Skeletal muscle satellite cell (primary cell): ENCODE data around the gene LRP1B.

Experiments
- H3K27me3 ChIP-seq: 2 replicates; pipeline ENCODE4 v1.7.0; 2013; ENCODE audit warnings: low read length; ENCODE audit not compliant: control insufficient read depth, insufficient read depth
- H3K36me3 ChIP-seq: 2 replicates; pipeline ENCODE4 v1.7.0; 2013; ENCODE audit warnings: mild to moderate bottlenecking, control low read depth, low read length; ENCODE audit not compliant: insufficient read depth
- H3K4me1 ChIP-seq: 2 replicates; pipeline ENCODE4 v1.7.0; 2013; ENCODE audit warnings: low read length; ENCODE audit not compliant: control insufficient read depth, insufficient read depth
- H3K4me2 ChIP-seq: 2 replicates; pipeline ENCODE4 v1.7.0; 2013; ENCODE audit warnings: mild to moderate bottlenecking, low read length
- H3K4me3 ChIP-seq: 2 replicates; pipeline ENCODE4 v1.7.0; 2013; ENCODE audit warnings: low read length
- H3K9ac ChIP-seq: 2 replicates; pipeline ENCODE4 v1.7.0; 2013; ENCODE audit warnings: mild to moderate bottlenecking, low read depth, low read length, moderate library complexity
- H3K9me3 ChIP-seq: replicated peaks from 2 replicates; pipeline ENCODE4 v1.7.0; 2013; ENCODE audit warnings: mild to moderate bottlenecking, control low read depth, low read length

LRP1B gene

DNA sequence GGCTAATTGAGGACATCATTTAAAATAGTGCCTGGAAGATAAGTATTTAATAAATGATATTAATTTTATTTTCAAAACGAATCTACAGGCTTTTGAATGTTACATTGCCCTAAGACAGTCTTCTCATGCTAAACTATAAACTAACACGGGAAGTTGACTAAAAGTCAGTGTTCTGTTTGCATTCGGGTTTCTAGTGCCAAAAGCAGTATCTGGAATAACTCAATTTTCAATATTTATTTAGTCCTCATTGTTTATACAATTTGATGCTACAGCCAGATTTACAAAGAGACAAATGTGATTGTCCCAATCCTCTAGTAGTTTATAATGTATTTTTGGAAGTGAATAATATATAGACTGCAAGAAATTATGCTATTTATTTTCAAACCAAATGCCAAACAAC lies 429.2 kb downstream of the LRP1B start:
- Histone ChIP-seq H3K4me1 (no peaks in the 10 kb centered on the region), H3K36me3 (no peaks in the 10 kb centered on the region), H3K27me3 (no peaks in the 10 kb centered on the region), H3K9me3 (no peaks in the 10 kb centered on the region), H3K9ac (no peak overlapping the region), H3K4me2 (no peak overlapping the region), H3K4me3 (no peak overlapping the region)

DNA sequence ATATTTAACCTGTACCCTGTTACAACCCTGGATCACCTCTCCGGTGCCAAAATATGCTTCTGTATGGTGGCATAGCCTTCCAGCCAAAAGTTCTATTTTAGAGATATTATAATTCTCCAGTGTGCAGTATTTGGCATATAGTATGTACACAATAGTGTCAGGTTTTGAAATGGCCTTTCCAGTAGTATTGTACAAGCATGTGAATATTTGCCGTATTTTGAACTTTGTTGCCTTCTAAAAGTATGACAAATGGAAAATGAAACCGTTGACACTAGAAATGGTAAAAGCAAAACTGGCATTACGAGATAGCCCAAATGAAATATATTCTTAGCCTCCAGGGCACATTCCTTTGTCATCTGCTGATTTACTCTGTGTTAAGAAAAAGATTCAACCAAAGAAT lies 431.2 kb downstream of the LRP1B start:
- Histone ChIP-seq H3K4me2 (no peak overlapping the region), H3K4me3 (no peak overlapping the region), H3K9ac (no peak overlapping the region), H3K27me3 (no peaks in the 10 kb centered on the region), H3K4me1 (no peaks in the 10 kb centered on the region), H3K36me3 (no peaks in the 10 kb centered on the region), H3K9me3 (no peaks in the 10 kb centered on the region)

DNA sequence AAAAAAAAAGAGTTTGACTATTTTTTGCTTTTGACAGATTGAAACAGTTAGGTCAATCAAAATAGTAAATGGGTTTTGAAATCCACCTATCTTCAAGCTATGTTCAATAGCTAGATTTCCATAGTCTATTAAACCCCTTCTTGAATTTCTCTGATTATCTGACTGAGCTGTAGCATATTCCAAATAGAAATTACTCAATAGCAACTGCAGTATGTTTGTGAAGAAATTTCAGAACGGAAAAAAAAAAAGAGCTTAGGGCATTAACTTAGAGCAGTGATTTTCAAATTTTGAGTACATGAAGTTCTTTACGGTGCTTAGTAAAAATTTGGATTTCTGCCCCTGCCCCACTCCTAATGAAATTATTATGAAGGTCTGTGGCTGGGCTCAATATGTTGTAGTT lies 432.3 kb downstream of the LRP1B start:
- H3K36me3 ChIP-seq: no peaks in the 10 kb centered on the region
- no peak overlapping the region for H3K4me2 ChIP-seq
- H3K9me3 ChIP-seq: no peaks in the 10 kb centered on the region
- no peaks in the 10 kb centered on the region for H3K4me1 ChIP-seq
- no peak overlapping the region for H3K4me3 ChIP-seq
- no peak overlapping the region for H3K9ac ChIP-seq
- H3K27me3 ChIP-seq: no peaks in the 10 kb centered on the region

DNA sequence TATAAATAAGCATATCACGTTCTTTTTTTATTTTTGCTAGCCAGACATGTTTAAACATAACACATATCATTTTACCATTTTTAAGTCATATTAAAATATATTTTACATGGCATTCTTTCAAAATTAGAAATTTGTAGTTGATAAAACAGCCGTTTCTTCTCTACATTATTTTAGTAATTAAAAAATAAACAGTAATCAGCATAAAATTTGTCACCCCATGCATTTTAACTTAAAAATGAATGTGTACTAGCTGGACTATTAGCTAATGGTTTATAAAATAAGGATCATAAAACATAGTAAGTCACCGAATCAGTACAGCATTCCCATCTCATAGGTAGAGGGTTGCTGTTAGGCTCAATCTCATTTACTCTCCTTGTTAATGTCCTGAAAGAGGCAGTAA lies 433.8 kb downstream of the LRP1B start:
- no peaks in the 10 kb centered on the region for H3K9me3 ChIP-seq
- H3K36me3 ChIP-seq: no peaks in the 10 kb centered on the region
- H3K4me1 ChIP-seq: no peaks in the 10 kb centered on the region
- no peak overlapping the region for H3K4me2 ChIP-seq
- H3K9ac ChIP-seq: no peak overlapping the region
- H3K27me3 ChIP-seq: no peaks in the 10 kb centered on the region
- no peak overlapping the region for H3K4me3 ChIP-seq

DNA sequence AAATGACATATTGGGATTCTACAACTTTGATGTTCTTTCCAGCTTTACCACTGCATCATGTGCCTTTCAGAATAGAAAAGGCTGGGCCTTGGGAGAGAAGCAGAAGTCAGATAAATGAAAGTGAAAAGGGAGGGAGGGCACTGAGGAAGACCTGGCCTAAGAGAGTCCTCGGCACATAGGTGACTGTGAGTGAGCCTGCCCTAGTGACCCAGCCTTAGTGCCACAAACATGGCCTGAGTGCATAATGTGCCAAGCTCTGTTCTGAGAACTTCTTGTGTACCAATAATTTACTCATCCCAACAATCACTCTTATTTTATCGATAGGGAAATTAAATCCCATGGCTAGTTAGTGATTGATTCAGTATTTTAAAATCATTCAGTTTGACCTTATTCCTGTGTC lies 436.6 kb downstream of the LRP1B start:
- H3K4me3 ChIP-seq: no peak overlapping the region
- no peaks in the 10 kb centered on the region for H3K36me3 ChIP-seq
- no peaks in the 10 kb centered on the region for H3K27me3 ChIP-seq
- H3K4me1 ChIP-seq: no peaks in the 10 kb centered on the region
- H3K9ac ChIP-seq: no peak overlapping the region
- H3K4me2 ChIP-seq: no peak overlapping the region
- H3K9me3 ChIP-seq: no peaks in the 10 kb centered on the region

DNA sequence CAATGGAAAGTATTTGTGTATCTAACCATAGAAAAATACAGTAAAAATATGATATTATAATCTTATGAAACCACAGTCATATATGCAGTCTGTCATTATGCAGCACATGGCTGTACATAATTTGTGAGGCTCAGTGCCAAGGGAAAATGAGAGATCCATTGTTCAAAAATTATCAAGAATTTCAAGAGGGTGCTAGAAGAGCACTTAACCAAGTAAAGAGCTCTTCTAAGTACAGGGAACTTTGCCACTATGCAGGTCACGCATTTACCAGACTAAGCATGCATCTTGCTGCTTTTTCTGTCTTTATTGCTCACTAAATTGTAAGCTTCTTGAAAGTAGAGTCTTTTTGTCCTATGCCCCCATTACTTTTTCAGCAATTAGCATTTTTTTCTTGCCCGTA lies 438.0 kb downstream of the LRP1B start:
- Histone ChIP-seq H3K4me2 (no peak overlapping the region), H3K9ac (no peak overlapping the region), H3K36me3 (no peaks in the 10 kb centered on the region), H3K9me3 (no peaks in the 10 kb centered on the region), H3K27me3 (no peaks in the 10 kb centered on the region), H3K4me1 (no peaks in the 10 kb centered on the region), H3K4me3 (no peak overlapping the region)

DNA sequence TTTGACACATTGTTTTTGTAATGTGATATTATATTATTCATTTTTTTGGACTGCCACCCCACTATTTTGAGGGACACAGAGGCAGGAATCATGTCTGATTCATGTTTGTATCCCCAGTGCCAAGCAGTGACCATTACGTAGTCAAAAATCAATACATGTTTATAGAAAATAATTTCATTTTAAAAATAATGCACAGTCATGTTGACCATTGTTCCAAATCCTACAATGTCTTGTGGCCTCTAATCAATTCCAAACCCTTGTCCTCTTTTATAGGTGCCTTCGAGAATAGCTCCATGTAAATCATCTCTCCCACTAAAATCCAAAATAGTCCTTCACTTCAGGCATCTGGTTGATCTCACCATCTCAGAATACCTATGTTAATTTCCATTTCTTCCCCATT lies 454.7 kb downstream of the LRP1B start:
- H3K9ac ChIP-seq: no peak overlapping the region
- no peaks in the 10 kb centered on the region for H3K27me3 ChIP-seq
- H3K9me3 ChIP-seq: no peaks in the 10 kb centered on the region
- no peaks in the 10 kb centered on the region for H3K4me1 ChIP-seq
- H3K4me3 ChIP-seq: no peak overlapping the region
- no peak overlapping the region for H3K4me2 ChIP-seq
- H3K36me3 ChIP-seq: no peaks in the 10 kb centered on the region

DNA sequence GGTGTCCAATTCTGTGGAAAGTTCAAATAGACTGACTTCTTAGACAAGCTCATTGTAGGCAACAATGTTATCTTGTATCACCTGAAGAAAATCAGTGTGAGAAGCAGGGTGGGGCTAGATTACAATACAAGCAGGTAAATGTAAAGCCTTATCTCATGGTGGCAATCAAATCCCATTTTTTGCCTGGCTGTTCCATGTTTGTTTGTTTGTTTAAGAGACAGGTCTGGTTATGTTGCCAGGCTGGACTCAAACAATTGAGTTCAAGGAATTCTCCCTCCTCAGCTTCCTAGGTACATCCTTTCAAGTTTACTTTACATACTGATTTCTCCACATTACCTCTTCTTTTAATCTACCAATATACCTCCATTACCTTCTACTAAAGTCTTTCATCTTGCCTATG lies 464.6 kb downstream of the LRP1B start:
- no peak overlapping the region for H3K9ac ChIP-seq
- H3K36me3 ChIP-seq: no peaks in the 10 kb centered on the region
- H3K27me3 ChIP-seq: no peaks in the 10 kb centered on the region

DNA sequence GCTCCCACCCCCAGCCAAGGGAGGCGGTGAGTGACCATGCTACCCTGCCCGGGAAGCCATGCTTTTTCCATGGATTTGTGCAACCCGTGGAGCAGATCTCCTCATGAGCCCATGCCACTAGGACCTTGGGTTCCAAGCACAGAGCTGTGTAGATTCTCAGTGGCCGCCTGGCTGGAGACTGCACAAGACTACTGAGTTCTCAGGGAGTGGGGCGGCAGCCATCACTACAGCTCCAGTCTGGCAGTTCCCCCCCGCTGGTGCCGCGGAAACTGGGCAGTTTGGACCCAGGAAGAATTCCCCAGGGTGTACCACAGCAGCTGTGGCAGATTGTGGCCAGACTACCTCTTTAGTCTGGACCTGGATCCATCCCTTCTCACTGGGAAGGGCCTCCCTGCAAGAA lies 470.6 kb downstream of the LRP1B start:
- no peaks in the 10 kb centered on the region for H3K36me3 ChIP-seq
- H3K4me3 ChIP-seq: no peak overlapping the region
- H3K27me3 ChIP-seq: no peaks in the 10 kb centered on the region
- H3K9me3 ChIP-seq: no peaks in the 10 kb centered on the region
- no peak overlapping the region for H3K4me2 ChIP-seq
- H3K9ac ChIP-seq: no peak overlapping the region
- H3K4me1 ChIP-seq: no peaks in the 10 kb centered on the region

More for the DNA sequence above, 464.6 kb downstream of the LRP1B start:
- Histone ChIP-seq H3K4me1 (no peaks in the 10 kb centered on the region), H3K4me2 (no peak overlapping the region), H3K4me3 (no peak overlapping the region), H3K9me3 (no peaks in the 10 kb centered on the region)

DNA sequence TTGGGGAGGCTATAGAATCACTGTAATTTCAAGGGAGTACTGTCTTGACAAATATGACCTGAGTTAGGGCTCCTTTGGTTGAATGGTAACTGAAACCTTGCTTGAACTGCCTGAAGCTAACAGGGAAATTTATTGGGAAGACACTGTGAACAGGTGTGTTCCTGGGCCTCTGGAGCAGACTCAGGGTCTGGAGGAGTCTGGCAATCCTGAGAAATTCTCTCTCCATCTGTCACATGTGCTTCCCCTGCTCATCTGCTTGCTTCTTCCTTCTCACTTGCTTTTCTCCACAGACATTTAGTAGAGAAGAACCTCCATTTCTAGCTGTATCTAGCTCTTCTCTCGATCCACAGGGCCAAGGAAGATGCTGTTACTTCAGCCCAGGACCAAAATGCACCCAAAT lies 476.5 kb downstream of the LRP1B start:
- H3K4me1 ChIP-seq: no peaks in the 10 kb centered on the region
- H3K27me3 ChIP-seq: no peaks in the 10 kb centered on the region
- no peaks in the 10 kb centered on the region for H3K9me3 ChIP-seq
- no peak overlapping the region for H3K9ac ChIP-seq
- H3K4me3 ChIP-seq: no peak overlapping the region
- no peak overlapping the region for H3K4me2 ChIP-seq
- H3K36me3 ChIP-seq: no peaks in the 10 kb centered on the region

DNA sequence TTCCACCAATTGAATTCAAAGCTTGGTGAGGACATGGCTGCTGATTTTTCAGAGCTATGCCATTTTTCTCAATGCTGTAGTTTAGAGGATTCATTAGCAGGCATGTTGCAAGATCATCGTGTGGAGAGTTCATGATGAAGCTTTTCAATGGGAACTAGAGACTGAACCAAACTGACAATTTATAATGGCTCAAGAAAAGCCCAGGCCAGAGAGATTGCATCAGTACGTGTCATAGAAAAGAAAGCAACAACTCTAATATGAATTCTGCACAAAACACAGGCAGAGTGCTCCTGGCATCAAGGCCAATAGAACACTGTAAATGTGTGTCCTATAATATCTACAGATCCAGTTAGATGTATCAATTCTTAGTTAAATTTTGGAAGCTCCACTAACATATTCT lies 477.6 kb downstream of the LRP1B start:
- no peaks in the 10 kb centered on the region for H3K36me3 ChIP-seq
- H3K9ac ChIP-seq: no peak overlapping the region
- H3K4me1 ChIP-seq: no peaks in the 10 kb centered on the region
- no peaks in the 10 kb centered on the region for H3K27me3 ChIP-seq
- H3K4me2 ChIP-seq: no peak overlapping the region
- H3K4me3 ChIP-seq: no peak overlapping the region
- no peaks in the 10 kb centered on the region for H3K9me3 ChIP-seq

DNA sequence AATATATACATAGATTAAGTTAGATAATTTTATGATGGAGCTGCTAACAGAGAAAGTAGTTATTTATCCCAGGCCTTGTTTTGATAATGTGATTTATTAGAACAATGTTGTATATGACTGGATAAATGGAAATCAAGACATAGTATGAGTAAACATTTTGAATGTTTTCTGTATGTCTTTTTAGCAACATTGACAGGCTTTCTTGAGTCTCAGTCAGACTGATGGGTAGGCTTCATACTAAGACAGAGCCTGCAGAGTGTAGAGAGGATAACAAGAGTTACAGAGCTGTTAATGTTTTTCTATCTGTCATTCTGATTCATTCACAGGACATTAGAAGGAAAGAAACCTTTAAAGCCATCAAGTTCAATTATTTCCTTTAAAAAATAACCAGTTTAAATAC lies 478.5 kb downstream of the LRP1B start:
- Histone ChIP-seq H3K27me3 (no peaks in the 10 kb centered on the region), H3K9ac (no peak overlapping the region), H3K4me3 (no peak overlapping the region), H3K36me3 (no peaks in the 10 kb centered on the region), H3K4me1 (no peaks in the 10 kb centered on the region), H3K9me3 (no peaks in the 10 kb centered on the region), H3K4me2 (no peak overlapping the region)

DNA sequence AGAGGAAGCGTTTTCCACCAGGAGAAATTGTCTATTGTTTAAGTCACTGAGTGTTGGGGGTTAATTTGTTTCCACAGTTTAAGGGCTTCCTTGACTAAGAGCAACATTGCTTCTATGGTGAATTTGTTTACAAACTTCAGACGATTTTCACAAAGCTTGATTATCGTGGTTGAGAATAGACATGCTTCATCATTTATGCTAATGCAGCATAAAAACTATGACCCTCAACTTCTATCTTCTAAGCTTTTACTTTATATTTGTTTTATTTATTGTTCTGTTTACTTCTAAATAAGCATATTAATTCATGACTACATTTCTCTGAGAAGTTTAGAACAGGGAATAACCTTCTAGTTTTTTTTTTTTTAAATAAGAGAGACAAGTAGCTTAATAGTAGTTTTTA lies 483.5 kb downstream of the LRP1B start:
- Histone ChIP-seq H3K4me3 (no peak overlapping the region), H3K36me3 (no peaks in the 10 kb centered on the region), H3K9me3 (no peaks in the 10 kb centered on the region), H3K4me1 (no peaks in the 10 kb centered on the region), H3K4me2 (no peak overlapping the region), H3K27me3 (no peaks in the 10 kb centered on the region), H3K9ac (no peak overlapping the region)
